GM21825 (cell line): ENCODE data around the gene RAB3GAP2.
"Not testable (repeated sequence)": the region's sequence is repeated elsewhere in the genome, so short reads cannot be mapped to it uniquely, and the experiment has no call there.

ENCODE experiments used
- ATAC-seq: cut with Tn5 transposase; IDR thresholded peaks from one replicate; pipeline ENCODE4 v1.9.1; 2021; ENCODE audit warnings: mild to moderate bottlenecking, moderate library complexity; ENCODE audit not compliant: unreplicated experiment

RAB3GAP2 gene

DNA sequence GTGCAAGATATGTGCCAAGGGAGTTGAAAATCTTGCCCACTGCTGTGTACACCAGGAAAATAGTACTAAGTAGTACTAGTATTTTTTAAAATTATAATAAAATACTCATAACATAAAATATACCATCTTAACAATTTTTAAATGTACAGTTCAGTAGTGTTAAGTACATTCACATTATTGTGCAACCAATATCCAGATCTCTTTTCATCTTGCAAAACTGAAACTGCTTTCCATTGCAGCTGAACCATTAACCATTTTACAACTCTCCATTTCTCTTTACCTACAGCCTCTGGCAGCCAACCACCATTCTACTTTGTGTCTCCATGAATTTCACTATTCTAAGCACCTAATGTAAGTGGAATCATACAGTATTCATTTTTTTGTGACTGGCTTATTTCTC, 19.3 kb upstream of the RAB3GAP2 start:
- no peak for ATAC-seq

DNA sequence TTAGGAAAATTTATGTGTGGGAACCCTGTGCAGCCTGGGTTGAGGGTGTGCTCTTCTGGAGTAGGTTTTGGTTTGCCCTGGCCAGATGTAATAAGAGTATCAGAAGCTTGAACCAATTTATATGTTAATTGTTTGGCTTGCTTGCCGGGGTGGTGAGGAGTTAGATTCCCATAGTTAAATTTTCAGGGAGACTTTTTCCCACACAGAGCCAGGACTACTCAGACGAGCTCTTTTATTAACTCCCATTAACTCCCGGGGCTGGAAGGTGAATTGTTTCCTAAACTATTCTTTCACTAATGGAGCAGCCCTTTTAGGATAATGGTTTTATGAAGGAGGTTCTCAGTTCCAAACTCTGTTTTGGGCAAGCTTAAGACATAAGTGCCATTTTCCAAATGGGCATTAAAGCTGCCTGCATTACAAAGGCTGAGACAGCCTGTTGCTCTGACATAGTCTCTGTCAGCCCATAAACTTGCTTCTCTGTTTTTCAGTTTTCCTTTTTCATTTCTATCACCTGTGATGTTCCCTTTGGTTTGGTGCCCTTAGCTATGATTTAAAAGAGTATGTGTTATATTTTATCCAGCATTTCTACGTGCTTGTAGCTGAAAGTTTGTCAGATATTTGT, 18.0 kb upstream of the RAB3GAP2 start:
- no peak for ATAC-seq

DNA sequence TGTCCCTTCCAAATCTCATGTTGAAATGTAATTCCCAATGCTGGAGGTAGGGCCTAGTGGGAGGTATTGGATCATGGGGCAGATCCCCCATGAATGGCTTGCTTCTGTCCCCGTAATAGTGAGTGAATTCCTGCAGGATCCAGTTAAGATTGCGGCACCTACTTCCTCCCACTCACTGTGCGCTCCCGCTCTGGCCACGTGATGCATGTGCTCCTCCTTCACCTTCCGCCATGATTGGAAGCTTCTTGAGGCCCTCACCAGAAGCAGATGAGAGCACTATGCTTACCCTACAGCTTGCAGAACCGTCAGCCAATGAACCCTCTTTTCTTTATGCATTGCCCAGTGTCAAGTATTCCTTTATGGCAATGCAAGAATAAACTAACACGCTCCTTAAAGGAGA, 14.9 kb upstream of the RAB3GAP2 start:
- ATAC-seq = no peak

DNA sequence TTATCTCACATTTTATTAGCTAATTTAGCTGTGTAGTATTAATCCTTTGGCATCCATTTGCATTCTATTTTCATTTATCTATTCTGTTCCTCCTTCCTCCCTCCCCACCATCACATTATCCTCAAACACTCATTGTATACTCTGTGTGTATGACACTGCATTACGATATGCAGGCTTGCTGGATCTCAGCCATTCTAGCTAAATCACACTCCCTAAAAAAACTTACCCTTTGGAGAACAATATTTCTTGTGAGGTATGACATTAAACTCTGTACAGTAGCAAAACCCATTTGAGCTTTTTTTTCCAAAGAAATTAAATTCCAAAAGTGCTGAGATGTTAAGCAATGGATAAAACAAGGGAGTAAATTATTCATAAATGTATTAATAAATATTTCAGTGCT, 11.4 kb upstream of the RAB3GAP2 start:
- no peak for ATAC-seq

DNA sequence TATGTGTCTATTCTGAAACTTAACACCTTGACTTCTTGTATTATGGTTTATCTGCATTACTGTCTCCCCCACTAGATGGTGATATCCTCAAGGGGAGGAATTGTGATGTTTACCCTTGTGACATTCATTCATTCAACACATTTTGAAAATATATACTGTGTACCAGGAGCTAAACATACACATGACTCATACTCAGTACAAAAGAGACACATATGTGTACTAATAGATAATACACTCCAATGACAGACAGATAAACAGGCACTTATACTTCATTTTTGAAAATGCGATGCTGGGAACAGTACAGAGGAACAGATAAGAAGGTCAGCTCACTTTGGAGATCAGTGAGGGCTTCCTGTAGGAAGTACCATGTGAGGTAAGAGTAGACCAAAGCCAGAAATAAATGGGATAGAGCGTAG, 8.9 kb upstream of the RAB3GAP2 start:
- no peak for ATAC-seq

DNA sequence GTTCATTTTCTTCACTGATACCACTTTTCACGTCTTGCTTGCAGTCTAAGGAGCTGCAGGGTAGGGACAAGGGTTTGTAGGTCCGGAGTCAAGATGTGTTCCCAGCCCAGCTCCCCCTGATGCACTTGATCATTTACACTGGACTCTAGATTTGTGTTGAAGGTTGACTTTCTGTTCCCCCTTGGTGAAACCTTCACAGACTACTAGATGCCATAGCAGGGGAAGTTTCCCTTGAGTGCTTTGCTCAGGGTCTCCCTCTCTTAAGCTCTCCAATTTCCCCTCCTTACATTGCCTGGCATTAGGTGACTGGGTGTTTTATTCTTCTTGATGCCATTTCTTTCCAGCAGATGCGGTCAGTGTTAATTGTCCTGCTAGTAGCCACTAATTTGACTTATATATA, 8.0 kb upstream of the RAB3GAP2 start:
- no peak for ATAC-seq

DNA sequence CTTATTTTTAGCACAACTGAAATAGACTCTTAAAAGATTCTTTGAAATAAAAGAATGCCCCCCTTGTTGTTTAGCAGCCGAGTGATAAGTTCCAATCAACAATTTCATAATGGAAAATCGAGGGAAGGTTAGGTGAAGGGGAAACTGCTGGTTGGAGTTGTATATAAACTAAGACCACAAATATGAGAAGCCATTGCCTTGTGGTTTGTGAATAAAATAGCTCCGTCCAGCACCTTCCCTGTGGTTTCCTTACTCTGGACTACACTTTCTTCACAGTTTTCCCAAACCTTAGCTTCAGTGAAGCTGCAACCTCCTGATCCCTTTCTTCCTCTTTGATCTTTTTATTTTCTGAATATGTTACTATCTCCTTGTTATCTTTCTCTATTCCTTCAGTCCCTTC, 6.7 kb upstream of the RAB3GAP2 start:
- ATAC-seq = no peak

DNA sequence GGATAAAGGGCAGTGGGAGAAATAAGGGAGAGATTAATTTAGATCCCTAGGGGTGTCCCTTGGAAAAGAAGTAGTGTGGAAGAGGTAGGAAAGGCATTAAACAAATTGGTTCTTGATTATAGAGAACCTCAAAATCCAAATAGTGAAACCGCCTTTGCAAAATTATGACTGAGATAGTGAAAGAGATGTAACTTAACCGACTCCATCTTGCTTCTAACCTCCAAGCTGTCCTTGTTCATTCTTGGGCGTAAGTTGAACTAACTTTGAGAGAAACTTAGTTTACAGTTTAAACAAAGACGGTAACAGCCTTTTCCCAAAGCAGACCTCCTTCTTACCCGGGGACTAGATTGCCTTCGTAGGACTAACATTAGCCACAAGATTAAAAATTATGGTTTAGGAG, 3.2 kb upstream of the RAB3GAP2 start:
- no peak for ATAC-seq

DNA sequence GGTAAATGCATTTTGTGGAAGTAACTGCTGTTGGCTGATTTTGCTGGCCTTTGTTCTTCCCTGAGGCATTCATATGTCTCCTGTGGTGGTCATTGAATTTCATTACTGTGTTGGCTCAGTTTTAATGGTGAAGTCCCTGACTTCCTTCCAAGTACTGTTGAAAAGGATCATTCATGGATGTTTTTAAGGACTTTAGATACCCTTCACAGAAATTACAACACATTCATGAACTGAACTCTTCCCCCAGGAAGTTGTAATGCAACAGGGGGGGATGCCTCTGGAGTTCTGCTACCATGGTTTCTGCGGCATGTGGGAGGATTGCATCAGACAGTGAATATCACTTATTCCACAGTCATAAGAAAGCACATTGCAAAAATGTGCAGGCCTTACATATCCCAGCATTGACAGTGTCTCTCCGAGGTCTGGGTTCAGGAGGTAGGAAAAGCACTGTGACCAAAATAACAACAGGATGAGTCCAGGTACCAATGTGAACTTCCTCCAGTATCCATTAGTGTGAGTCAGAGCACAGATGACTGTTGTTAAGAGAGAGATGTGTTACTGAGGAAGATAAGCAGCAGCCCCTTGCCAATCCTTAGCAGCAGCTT, 2.1 kb upstream of the RAB3GAP2 start:
- no peak for ATAC-seq

DNA sequence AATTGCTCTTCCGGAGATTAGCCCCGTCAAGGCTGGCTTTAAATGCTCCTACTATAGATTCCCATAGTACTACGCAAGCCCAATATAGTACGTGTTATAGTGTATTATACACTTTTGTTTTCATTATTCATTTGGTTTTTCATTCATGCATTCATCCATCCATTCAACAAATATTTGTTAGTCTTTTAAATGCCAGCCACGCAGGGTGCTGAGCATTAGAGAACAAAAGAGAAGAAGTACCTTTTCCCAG, 513 bp upstream of the RAB3GAP2 start:
- ATAC-seq = no peak

DNA sequence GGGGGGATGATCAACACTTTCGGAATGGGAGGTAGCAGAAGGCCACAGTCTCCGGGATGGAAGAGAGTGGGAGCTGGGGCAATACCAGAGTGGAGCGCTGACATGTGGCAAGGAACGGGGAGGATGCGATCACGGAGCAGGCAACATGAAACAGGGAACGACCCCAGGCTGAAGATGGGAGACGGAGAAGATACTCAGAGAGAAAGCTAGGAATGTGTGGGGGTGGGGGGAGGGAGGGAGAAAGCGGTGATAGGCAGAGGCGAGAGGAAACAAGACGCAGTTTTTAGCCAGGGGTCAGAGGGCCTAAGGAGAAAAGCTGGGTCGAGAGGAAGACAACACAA, 577 bp downstream of the RAB3GAP2 start:
- no peak for ATAC-seq

DNA sequence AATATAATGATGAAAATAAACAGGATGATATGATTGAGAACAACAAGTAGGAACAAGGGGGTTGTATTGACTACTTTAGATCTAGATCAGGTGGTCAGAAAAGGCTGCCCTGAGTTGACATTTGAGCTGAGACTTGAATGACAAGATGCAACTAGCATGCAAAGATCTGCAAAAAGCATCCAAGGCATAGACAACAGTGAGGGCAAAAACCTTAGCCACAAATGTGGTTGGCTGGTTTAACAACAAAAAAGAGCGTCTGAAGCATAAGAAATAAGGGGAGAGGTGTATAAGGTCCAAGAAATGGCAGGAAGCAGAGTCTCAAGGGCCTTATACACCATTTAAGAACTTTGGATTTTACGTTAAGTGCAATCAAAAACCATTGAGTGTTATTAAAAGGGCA, 3.2 kb downstream of the RAB3GAP2 start:
- no peak for ATAC-seq

DNA sequence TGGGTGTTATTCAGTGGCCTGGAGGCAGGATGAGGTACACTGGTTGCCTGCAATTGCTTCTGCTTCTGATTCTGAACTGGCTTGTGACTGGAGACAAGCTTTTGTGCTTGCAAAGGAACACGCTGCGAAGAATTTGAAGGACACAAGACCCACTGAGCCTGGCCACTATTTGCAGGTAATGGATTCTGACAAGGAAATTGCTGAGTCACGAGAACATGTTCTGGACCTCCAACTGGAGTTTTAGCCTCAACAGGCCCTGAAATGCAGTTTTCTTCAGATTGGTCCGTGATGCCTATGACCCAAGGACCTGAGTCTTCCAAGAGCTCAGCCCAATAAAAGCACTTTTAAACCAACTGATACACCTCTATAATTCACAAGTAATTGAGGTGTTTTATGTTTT, 4.6 kb downstream of the RAB3GAP2 start:
- no peak for ATAC-seq

DNA sequence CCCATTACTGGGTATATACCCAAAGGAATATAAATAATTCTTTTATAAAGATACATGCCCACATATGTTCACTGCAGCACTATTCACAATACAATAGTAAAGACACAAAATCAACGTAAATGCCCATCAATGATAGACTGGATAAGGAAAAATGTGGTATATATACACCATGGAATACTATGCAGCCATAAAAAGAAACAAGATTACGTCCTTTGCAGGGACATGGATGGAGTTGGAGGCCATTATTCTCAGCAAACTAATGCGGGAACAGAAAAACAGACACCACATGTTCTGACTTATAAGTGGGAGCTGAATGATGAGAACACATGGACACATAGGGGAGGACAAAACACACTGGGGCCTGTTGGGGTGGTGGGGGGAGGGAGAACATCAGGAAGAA, 12.0 kb downstream of the RAB3GAP2 start:
- ATAC-seq = not testable (repeated sequence)

DNA sequence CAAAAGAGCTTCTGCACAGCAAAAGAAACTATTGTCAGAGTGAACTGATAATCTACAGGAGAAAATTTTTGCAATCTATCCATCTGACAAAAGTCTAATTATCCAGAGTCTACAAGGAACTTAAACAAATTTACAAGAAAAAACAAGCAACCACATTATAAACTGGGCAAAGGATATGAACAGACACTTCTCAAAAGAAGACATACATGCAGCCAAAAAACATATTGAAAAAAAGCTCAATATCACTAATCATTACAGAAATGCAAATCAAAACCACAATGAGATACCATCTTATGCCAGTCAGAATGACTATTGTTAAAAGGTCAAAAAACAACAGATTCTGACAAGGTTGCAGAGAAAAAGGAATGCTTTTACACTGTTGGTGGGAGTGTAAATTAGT, 12.5 kb downstream of the RAB3GAP2 start:
- not testable (repeated sequence) for ATAC-seq

DNA sequence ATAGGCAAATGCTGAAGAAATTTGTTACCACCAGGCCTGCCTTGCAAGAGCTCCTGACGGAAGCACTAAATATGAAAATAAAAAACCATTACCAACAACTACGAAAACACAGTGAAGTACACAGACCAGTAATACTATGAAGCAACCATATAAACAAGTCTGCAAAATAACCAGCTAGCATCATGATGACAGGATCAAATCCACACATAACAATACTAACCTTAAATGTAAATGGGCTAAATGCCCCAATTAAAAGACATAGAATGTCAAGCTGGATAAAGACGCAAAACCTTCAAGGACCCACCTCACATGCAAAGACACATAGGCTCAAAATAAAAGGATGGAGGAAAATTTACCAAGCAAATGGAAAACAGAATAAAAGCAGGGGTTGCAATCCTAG, 16.1 kb downstream of the RAB3GAP2 start:
- ATAC-seq = not testable (repeated sequence)

DNA sequence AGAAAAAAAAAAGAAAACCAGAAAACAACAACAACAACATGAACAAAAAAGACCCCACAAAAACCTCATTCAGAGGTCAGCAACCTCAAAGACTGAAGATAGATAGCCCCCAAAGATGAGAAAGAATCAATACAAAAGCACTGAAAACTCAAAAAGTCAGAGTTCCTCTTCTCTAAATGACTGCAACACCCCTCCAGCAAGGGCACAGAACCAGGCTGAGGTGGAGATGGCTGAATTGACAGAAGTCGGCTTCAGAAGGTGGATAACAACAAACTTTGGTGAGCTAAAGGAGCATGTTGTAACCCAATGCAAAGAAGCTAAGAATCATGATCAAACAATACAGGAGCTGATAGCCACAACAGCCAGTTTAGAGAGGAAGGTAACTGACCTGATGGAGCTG, 17.0 kb downstream of the RAB3GAP2 start:
- ATAC-seq = no peak

DNA sequence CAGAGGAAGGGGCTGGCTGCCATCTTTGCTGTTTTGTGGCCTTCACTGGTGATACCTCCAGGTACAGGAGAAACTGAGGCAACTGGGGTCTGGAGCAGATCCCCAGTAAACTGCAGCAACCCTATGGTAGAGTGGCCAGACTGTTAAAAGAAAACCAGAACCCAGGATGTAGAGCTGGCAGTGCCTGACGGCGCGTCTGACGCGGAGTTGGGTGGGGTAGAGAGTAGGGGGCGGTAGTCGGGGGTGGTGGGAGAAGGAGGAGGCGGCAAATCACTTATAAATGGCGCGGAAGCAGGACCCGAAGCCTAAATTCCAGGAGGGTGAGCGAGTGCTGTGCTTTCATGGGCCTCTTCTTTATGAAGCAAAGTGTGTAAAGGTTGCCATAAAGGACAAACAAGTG, 19.0 kb downstream of the RAB3GAP2 start:
- ATAC-seq = peak; percentile 54

DNA sequence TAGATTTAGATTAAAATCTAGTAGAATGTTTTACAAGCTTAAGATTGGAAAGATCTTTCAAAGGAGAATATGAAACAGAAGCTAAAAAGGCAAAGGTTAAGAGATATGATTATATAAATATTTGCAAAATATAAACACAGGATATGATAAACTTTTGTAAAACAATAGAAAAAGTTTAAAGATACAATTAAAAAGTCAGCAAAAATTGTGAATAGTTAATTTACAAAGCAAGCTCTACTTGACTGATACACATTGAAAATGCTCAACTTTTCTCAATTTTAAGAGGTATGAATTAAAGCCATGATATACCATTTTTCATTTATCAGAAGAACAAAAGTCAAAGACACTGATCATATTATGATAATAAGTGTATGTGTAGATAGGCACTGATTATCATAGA, 21.0 kb downstream of the RAB3GAP2 start:
- no peak for ATAC-seq

DNA sequence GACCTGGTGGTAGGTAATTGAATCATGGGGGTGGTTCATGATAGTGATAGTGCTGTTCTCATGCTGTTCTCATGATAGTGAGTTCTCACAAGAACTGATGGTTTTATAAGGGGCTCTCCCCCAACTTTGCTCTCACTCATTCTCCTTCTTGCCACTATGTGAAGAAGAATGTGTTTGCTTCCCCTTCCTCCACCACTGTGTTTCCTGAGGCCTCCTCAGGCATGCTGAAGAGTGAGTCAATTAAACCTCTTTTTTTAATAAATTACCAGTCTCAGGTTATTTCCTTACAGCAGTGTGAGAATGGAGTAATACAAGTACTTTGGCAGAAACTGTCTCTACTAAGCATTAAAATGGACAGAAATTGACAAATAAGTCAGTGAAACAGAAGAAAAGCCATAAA, 21.6 kb downstream of the RAB3GAP2 start:
- no peak for ATAC-seq

DNA sequence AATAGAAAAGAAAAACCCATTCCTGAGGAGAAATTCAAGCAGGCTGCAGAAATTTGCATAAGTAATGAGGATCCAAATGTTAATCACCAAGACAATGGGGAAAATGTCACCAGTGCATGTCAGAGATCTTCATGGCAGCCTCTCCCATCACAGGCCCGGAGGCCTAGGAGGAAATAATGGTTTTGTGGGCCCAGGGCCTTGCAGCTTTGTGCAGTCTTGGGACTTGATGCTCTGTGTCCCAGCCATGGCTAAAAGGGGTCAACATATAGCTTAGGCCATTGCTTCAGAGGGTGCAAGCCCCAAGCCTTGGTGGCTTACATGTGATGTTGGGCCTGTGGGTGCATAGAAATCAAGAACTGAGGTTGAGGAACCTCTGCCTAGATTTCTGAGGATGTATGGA, 22.7 kb downstream of the RAB3GAP2 start:
- no peak for ATAC-seq

DNA sequence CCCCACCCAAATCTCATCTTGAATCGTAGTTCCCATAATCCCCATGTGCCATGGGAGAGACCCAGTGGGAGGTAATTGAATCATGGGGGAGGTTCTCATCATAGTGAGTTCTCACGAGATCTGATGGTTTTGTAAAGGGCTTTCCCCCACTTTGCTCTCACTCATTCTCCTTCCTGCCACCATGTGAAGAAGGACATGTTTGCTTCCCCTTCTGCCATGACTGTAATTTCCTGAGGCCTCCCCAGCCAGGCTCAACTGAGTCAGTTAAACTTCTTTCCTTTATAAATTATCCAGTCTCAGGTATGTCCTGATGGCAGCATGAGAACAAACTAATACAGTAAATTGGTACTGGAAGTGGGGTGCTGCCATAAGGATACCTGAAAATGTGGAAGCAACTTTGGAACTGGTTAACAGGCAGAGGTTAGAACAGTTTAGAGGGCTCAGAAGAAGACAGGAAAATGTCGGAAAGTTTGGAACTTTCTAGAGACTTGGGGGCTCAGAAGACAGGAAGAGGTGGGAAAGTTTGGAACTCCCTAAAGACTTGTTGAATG, 23.5 kb downstream of the RAB3GAP2 start:
- not testable (repeated sequence) for ATAC-seq

DNA sequence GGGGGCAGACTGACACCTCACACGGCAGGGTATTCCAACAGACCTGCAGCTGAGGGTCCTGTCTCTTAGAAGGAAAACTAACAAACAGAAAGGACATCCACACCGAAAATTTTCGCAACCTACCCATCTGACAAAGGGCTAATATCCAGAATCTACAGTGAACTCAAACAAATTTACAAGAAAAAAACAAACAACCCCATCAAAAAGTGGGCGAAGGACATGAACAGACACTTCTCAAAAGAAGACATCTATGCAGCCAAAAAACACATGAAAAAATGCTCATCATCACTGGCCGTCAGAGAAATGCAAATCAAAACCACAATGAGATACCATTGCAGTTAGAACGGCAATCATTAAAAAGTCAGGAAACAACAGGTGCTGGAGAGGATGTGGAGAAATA, 26.4 kb downstream of the RAB3GAP2 start:
- ATAC-seq = not testable (repeated sequence)
